Measurements from ENCODE around the gene ADAD2.
A peak's percentile ranks its signal among the peaks of the same experiment; 100 is the strongest.

Gene ADAD2

GRCh38 chr16:84227548-84227947 is 36.6 kb downstream of the ADAD2 start:
- no peak for DNase-seq

GRCh38 chr16:84228256-84228838 is 37.4 kb downstream of the ADAD2 start:
- DNase-seq, result peak; percentile 81

- DNase-seq, result peak; percentile 33
Measured at GRCh38 chr16:84229471-84229870, 38.5 kb downstream of the ADAD2 start.

GRCh38 chr16:84232060-84232459 is 41.1 kb downstream of the ADAD2 start:
- DNase-seq, result no peak

GRCh38 chr16:84232969-84233368 is 42.0 kb downstream of the ADAD2 start:
- no peak for DNase-seq

- DNase-seq, result no peak
Measured at GRCh38 chr16:84233748-84234147, 42.8 kb downstream of the ADAD2 start.

GRCh38 chr16:84234321-84235241 is 43.6 kb downstream of the ADAD2 start:
- peak; percentile 47 for DNase-seq

- DNase-seq, result no peak
Measured at GRCh38 chr16:84236671-84237070, 45.7 kb downstream of the ADAD2 start.

- no peak for DNase-seq
Measured at GRCh38 chr16:84237994-84238750, 47.2 kb downstream of the ADAD2 start.

GRCh38 chr16:84239141-84239769 is 48.3 kb downstream of the ADAD2 start:
- DNase-seq, result peak; percentile 41

GRCh38 chr16:84239909-84240308 is 49.0 kb downstream of the ADAD2 start, which contains the start of gene KCNG4:
Gene KCNG4, minus strand, starts transcription at chr16:84240012. Its CDS starts 2,527 bp downstream, at chr16:84237485.
- DNase-seq, result peak; percentile 27

GRCh38 chr16:84240455-84240854 is 49.5 kb downstream of the ADAD2 start:
- no peak for DNase-seq

- DNase-seq, result no peak
Measured at GRCh38 chr16:84241778-84242177, 50.8 kb downstream of the ADAD2 start.

GRCh38 chr16:84242839-84243238 is 51.9 kb downstream of the ADAD2 start:
- no peak for DNase-seq

GRCh38 chr16:84243732-84244131 is 52.8 kb downstream of the ADAD2 start:
- DNase-seq, result no peak

GRCh38 chr16:84244728-84245127 is 53.8 kb downstream of the ADAD2 start:
- DNase-seq, result no peak

GRCh38 chr16:84245956-84246678 is 55.2 kb downstream of the ADAD2 start:
- DNase-seq, result no peak

GRCh38 chr16:84246679-84247077 is 55.7 kb downstream of the ADAD2 start:
- no peak for DNase-seq

Measured in femur (tissue), 1 donor.